Measurements from ENCODE around the gene PLPP6.

Gene PLPP6

DNA sequence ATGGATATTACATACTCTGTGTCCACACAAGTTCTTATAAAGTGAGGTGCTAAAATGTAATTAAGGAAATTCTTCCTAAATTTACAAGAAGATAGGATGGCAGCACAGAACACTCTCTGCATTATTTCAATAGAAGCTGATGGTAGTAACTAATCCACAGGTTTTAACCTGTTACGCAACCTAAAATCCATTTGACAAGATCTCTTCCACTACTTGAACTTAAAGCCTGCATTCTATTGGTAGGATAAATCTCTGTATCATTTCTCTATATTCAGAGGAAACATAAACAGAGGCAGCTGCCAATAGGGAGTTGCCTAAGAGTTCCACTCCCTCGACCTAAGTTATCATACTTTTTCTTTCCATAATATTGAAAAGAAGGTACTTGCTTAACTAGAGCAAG, 38.8 kb downstream of the PLPP6 start:
- DNase-seq: no peak

DNA sequence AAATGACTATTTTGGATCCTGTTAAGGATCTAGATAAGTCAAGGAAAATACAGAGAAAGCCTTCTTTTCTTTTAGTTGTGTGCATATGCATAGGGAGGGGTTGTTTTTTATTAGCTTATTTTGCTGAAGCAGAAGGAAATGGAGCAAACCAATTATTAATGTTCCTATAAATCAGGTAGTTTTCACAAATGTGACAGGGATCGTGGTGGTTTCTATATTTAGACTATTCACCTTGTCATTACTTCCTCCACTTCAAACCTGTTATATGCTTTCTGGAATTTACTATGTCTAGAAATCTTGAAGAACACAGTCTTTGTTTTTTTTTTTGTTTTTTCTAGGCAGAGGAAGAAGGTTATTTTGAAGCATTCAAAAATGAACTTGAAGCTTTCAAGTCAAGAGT, 39.4 kb downstream of the PLPP6 start:
- no peak for DNase-seq

DNA sequence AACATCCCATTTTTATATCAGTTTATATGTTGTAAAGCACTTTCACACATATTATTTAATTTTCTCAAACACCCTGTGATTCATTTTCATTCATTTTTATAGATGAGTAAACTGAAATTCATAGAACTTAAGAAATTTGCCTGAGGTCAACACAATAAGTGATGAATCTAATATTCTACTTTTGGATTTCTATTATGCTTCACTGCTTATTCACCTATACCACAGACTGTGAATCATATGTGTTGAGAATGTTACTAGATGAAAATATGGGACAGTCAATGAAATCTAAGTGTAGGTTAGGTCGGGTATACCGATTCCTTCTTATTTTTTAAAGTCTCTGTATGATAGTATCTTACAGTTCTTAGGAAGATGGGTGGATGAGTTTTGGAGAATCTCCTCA, 42.0 kb downstream of the PLPP6 start:
- DNase-seq: no peak

DNA sequence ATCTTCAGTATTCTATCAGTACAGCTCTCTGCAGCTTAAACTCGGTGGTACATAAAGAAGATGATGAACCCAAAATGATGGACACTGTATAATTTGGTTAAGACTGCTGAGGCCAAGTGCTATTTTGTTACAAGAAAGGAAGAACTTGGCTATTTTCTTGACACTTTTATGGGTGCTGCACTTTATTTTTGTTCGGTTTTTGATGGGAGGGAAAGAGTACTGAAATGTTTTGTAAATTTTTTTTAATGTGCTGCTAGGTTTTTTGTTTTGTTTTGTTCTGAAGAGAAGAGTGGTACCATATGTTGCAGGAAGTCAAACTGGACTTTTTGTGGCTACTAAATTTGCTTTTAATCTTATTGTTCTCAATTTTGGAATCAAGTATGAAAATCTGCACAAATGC, 43.9 kb downstream of the PLPP6 start:
- no peak for DNase-seq

DNA sequence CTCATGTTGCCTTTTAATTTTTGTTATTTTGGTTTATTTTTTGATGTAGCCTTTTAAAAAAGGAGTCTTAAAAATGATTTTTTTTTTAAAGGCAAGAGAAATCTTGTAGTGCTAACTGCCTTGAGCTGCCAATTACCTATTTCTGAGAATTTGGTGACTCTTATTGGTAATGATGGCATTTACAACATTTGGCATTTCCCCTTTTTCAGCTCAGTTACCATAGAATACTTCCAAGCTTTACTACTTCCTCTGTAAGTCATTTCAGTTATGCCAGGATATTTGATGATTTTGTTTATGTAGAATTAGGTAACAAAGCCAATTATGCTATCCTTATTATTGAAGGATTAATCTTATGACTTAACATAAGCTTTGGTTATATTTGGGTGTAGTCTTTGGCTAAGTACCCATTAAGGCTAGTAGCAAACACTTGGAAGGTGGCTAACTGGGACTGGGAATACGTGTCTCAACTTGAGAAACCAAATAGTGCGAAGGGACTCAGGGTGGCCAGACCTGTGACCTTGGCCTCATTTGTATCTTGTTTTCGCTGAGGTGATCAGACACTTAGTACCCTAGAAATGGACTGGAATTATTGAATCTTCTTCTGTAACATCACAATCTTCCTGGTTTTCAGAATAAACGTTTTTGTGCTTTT, 45.0 kb downstream of the PLPP6 start:
- no peak for DNase-seq

DNA sequence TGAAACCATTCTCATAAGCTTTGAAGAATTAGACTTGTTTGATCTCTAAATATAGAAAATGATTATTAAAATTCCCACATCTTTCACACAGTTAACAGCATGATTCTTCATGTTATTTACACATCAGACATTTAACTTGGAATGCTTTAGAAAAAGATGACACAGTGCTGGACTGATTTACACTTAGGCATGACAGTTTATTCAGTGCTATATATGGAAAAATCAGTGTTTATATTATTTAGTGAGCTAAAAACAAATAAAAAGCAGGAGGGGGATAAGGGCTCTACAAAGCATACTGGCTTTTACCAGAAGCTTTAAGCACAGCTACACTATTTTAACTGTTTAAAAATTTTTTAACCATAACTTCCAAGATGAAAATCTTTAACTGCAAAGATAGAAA, 47.3 kb downstream of the PLPP6 start:
- no peak for DNase-seq

DNA sequence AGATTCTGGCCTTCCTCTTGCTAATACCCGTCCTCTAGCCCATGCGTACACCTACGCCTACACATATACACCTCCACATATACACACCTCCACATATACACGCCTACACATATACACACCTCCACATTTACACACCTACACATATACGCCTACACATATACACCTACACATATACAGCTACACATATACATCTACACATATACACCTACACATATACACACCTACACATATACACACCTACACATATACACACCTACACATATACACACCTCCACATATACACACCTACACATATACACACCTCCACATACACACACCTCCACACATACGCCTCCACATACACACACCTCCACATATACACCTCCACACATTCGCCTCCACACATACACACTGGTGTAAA, 51.8 kb downstream of the PLPP6 start:
- no peak for DNase-seq

DNA sequence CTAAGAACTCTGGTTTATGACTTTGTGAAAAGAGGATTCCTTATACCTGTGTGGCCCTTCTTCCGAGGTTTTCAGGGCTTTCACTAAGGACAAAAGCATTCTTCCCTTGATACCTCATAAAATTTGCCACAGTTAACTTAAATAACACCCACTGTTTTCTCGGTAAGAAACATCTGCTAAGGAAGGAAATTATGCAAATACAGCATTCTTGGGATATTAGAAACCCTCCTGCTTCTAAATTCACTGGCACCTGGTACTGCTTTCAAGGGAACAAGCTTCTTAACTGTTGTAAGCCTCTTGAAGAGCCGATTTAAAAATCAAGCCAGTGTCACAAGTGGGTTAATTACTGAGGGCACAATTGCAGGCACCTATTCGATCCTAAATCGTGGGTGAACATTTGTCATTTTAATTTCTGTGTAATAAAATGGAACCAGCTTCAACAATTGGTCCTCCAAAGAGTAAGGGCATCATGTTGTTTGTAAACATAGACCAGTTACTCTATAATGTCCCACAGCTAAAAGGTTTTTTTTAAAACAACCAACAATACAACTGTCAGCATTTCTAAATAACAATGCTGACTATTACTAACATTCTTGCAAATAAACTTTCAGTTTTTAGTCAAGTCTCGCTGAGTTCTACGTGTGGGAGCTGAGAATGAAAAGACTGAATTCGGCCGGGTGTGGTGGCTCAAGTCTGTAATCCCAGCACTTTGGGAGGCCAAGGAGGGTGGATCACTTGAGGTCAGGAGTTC, 52.3 kb downstream of the PLPP6 start:
- DNase-seq: no peak
